CD4-positive, alpha-beta memory T cell (primary cell): Measurements from ENCODE around the gene DIRAS2. TPM values are rescaled to one million over a fixed set of nuclear protein-coding genes. Genes with fewer than 3 reads are reported as not detected.

Experiments used
- CTCF ChIA-PET: fragments of 350-600 bp; sonication (Branson Sonifier 250); formaldehyde crosslinking; loops from one replicate; lab custom pipeline; 2021; ENCODE audit warnings: inconsistent platforms; ENCODE audit not compliant: partially characterized antibody; lab: Charles Lee
- POLR2A ChIA-PET: fragments of 350-600 bp; sonication (Branson Sonifier 250); formaldehyde crosslinking; loops from one replicate; lab custom pipeline; 2021; ENCODE audit not compliant: partially characterized antibody; lab: Charles Lee
- DNase-seq, 5 donors: peaks; one replicate each; pipeline versions ENCODE4 v3.0.0 to v3.0.0-alpha.2; 2020 to 2022; ENCODE audit warnings: mixed read lengths in 1 of 5
- H3K27ac ChIP-seq: one replicate; pipeline ENCODE4 v1.7.0; 2013; ENCODE audit warnings: low read depth, low read length
- H3K27me3 ChIP-seq: 2 replicates; pipeline ENCODE4 v1.7.0; 2013; ENCODE audit warnings: mild to moderate bottlenecking, low read length, moderate library complexity; ENCODE audit not compliant: insufficient read depth
- H3K36me3 ChIP-seq: 2 replicates; pipeline ENCODE4 v1.7.0; 2013; ENCODE audit warnings: mild to moderate bottlenecking, low read length, moderate library complexity; ENCODE audit not compliant: insufficient read depth
- H3K4me1 ChIP-seq: 2 replicates; pipeline ENCODE4 v1.7.0; 2013; ENCODE audit warnings: mild to moderate bottlenecking, low read length, moderate library complexity; ENCODE audit not compliant: insufficient read depth
- H3K4me3 ChIP-seq, 2 donors: one replicate each; pipeline ENCODE4 v1.7.0; 2013; ENCODE audit warnings: low read length in 2 of 2, mild to moderate bottlenecking in 1 of 2
- H3K9me3 ChIP-seq, 2 donors: one replicate each; pipeline ENCODE4 v1.7.0; 2013; ENCODE audit warnings: low read length in 2 of 2, control low read depth in 1 of 2; ENCODE audit not compliant: control insufficient read depth in 1 of 2
- H3K27ac Mint-ChIP-seq, 7 donors: one replicate each; pipeline ENCODE4 v1.8.0; 2020 to 2021; ENCODE audit warnings: mixed read lengths in 7 of 7, mild to moderate bottlenecking in 6 of 7, inconsistent platforms in 3 of 7, moderate library complexity in 3 of 7
- H3K27me3 Mint-ChIP-seq, 2 donors: one replicate each; pipeline ENCODE4 v1.8.0; 2020 to 2021; ENCODE audit warnings: mixed read lengths in 2 of 2
- H3K36me3 Mint-ChIP-seq, 2 donors: one replicate each; pipeline ENCODE4 v1.8.0; 2020 to 2021; ENCODE audit warnings: mixed read lengths in 2 of 2, inconsistent platforms in 1 of 2, mild to moderate bottlenecking in 1 of 2
- H3K4me1 Mint-ChIP-seq, 4 donors: one replicate each; pipeline ENCODE4 v1.8.0; 2020 to 2021; ENCODE audit warnings: mixed read lengths in 4 of 4, mild to moderate bottlenecking in 1 of 4
- H3K4me3 Mint-ChIP-seq, 8 donors: one replicate each; pipeline ENCODE4 v1.8.0; 2020 to 2021; ENCODE audit warnings: mixed read lengths in 8 of 8, mild to moderate bottlenecking in 7 of 8, moderate library complexity in 6 of 8, inconsistent platforms in 3 of 8
- H3K9me3 Mint-ChIP-seq, 8 donors: one replicate each; pipeline ENCODE4 v1.8.0; 2020 to 2021; ENCODE audit warnings: mixed read lengths in 8 of 8, mild to moderate bottlenecking in 5 of 8, inconsistent platforms in 3 of 8, moderate library complexity in 1 of 8
- intact Hi-C: fragments of 100-400 bp; cut with micrococcal nuclease; formaldehyde crosslinking; loops from one replicate; pipeline ENCODE4 v1.15.1; 2023
- polyA plus RNA-seq, 2 donors: library from polyadenylated mRNA; unstranded; fragments of 300-500 nt; fragmentation: Illumina TruSeq; gene quantifications; one replicate each; pipeline ENCODE4 v1.2.3, GENCODE V29; 2021
- total RNA-seq, 2 experiments: library from RNA; stranded (reverse); gene quantifications; one replicate each; pipeline ENCODE4 v1.2.3, GENCODE V29; 2021

The DIRAS2 gene
- total and polyA plus RNA-seq, 4 experiments from 2014 or later = not detected

DNA sequence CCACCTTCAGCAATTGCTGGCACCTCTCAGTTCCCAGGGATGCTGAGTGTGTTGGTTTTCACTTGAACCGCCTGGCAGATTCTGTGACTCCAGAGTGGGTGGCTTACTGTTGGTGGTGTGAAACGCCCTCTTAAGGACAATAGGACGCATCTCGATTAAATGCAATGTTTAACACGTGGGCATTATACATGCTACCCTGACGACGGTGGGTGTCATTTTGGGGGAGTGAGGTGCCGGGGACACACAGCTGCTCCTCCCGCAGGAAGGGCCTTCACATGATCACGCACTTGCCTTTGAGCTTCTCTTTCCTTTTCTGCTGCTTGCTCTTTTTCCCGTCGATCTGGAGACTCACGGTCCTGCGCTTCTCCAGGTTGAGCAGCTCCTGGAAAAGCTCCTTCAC, 29.7 kb downstream of the DIRAS2 start:
- no peaks in the 10 kb centered on the region for H3K27me3 ChIP-seq
- H3K9me3 Mint-ChIP-seq = no peaks in the 10 kb centered on the region
- H3K27ac Mint-ChIP-seq = no peak overlapping the region
- H3K4me1 ChIP-seq = no peaks in the 10 kb centered on the region
- H3K4me1 Mint-ChIP-seq = no peaks in the 10 kb centered on the region
- intact Hi-C loops = no loop called here
- H3K27me3 Mint-ChIP-seq = peaks cover 6 to 12% of the 10 kb centered on the region in 2 donors
- H3K4me3 ChIP-seq = no peak overlapping the region
- DNase-seq = no peak
- H3K27ac ChIP-seq = no peak overlapping the region
- H3K36me3 ChIP-seq = no peaks in the 10 kb centered on the region
- H3K9me3 ChIP-seq = no peaks in the 10 kb centered on the region
- no peak overlapping the region for H3K4me3 Mint-ChIP-seq
- CTCF ChIA-PET = no interaction called here
- POLR2A ChIA-PET = no interaction called here
- no peaks in the 10 kb centered on the region for H3K36me3 Mint-ChIP-seq

DNA sequence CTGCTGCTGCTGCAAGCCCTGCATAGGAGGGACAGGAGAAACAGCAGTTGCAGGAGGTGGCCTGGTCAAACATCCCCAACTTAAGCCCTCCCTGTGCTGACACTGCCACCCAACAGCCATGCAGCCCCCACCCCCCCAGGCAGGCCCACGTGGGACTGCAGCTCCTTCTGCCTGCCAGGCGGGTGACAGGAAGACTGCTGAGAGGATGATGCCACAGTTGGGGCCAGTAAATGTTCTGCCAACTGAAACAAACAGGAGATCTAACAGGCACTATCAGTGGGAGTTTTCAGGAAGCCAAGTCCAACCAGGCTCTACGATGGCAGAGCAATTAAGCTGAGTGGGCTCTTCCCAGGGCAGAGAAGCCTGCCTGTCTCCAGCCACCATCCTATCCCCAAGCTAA, 31.1 kb downstream of the DIRAS2 start:
- Mint-ChIP-seq H3K4me3 (no peak overlapping the region), H3K4me1 (no peaks in the 10 kb centered on the region), H3K27ac (peak overlapping the region in 1 of 7 donors; percentile 27), H3K9me3 (no peaks in the 10 kb centered on the region), H3K27me3 (peaks cover 4 to 7% of the 10 kb centered on the region in 2 donors), H3K36me3 (no peaks in the 10 kb centered on the region)
- CTCF ChIA-PET = no interaction called here
- POLR2A ChIA-PET = no interaction called here
- H3K27me3 ChIP-seq = no peaks in the 10 kb centered on the region
- no peak for DNase-seq
- no peak overlapping the region for H3K4me3 ChIP-seq
- no peak overlapping the region for H3K27ac ChIP-seq
- intact Hi-C loops = no loop called here
- no peaks in the 10 kb centered on the region for H3K4me1 ChIP-seq
- no peaks in the 10 kb centered on the region for H3K36me3 ChIP-seq
- H3K9me3 ChIP-seq = no peaks in the 10 kb centered on the region

DNA sequence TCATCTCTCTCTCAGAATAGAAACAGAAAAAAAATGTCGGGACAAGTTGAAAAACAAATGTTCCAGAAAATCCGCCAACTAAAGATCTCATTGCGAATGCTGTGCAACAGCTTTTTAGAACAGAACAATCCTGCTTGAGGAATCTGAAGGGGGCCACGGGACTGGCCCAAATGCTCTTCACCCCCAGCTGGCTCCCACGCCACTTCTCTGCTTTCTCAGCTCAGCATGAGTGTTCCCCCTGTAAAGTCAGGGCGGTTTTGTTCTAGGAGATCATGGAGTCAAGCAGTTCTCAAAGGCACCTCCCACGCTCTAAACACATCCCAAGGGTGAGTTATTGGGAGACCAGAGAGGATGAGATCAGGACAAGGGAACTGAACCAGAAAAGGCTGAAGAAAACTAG, 31.5 kb downstream of the DIRAS2 start:
- no peak for DNase-seq
- ChIA-PET CTCF (no interaction called here), POLR2A (no interaction called here)
- Histone ChIP-seq H3K4me3 (no peak overlapping the region), H3K36me3 (no peaks in the 10 kb centered on the region), H3K9me3 (no peaks in the 10 kb centered on the region), H3K27me3 (no peaks in the 10 kb centered on the region), H3K4me1 (no peaks in the 10 kb centered on the region), H3K27ac (no peak overlapping the region)
- H3K36me3 Mint-ChIP-seq = no peaks in the 10 kb centered on the region
- peaks cover 4 to 7% of the 10 kb centered on the region in 2 donors for H3K27me3 Mint-ChIP-seq
- intact Hi-C loops = no loop called here
- H3K27ac Mint-ChIP-seq = no peak overlapping the region
- H3K9me3 Mint-ChIP-seq = peaks cover 0 to 1% (median 0%) of the 10 kb centered on the region in 8 donors
- no peaks in the 10 kb centered on the region for H3K4me1 Mint-ChIP-seq
- peak overlapping the region in 1 of 8 donors; percentile 7 for H3K4me3 Mint-ChIP-seq

DNA sequence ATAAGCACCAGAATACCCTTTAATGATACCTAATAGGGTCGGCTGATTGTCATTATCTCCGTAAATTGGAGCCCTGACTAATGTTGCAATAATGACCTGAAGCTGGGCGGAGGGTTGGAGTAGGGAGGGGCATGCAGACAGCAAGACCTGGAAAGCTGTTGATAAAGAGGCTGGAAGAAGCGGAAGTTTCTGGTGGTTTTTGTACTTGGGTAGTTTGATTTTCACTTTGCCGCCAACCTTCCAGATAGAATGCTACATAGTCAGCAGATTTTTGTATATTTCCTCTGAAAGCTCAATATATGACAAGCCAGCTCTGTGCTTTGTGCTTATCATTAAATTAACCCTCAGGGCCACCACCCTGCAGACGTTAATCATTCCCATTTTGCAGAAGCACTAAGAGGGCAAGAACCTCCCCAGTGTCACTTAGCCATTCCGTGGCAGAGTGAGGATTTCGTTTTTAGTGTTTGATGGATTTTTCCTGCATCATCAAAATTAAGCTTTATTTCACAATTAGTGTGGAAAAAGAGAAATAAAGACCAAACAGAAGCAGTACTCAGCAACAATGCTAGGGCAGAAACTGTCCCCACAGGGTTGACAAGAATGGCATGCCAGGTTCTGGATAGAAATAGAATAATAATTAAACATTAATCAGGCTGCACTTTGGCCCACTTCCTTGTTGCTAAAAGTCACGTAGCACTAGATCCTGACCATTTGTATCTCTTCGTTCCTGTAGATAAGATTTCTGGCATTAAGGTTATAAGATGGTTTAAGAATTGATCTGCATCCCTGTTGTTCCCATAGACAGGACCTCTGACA, 34.7 kb downstream of the DIRAS2 start:
- Mint-ChIP-seq H3K4me3 (no peak overlapping the region), H3K27ac (no peak overlapping the region), H3K9me3 (peaks cover 0 to 1% (median 0%) of the 10 kb centered on the region in 8 donors), H3K27me3 (peaks cover 2 to 8% of the 10 kb centered on the region in 2 donors), H3K36me3 (no peaks in the 10 kb centered on the region), H3K4me1 (no peaks in the 10 kb centered on the region)
- Histone ChIP-seq H3K27ac (no peak overlapping the region), H3K4me1 (no peaks in the 10 kb centered on the region), H3K9me3 (no peaks in the 10 kb centered on the region), H3K27me3 (no peaks in the 10 kb centered on the region), H3K36me3 (no peaks in the 10 kb centered on the region), H3K4me3 (no peak overlapping the region)
- intact Hi-C loops = no loop called here
- no peak for DNase-seq
- CTCF ChIA-PET = no interaction called here
- POLR2A ChIA-PET = no interaction called here

DNA sequence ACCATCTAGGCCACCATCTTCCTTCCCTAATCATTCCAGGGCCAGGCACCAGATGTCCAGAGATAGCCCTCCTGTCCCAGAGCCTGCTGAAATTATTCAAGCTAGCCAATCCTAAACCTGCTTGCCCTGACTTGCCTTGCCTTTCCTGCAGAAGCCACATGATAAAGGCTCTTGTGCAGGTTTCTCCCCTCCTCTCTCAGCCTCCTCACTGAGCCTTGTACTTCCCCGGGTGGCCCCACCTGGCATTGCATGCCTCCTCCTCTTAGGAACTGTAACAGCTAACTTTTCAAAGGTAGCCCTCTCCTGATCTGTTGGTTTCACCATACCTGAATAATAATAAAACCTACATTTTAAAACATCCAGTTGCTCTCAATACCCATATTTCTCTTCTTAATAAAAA, 42.6 kb downstream of the DIRAS2 start:
- peaks cover 8 to 9% of the 10 kb centered on the region in 2 donors for H3K27me3 Mint-ChIP-seq
- no peak for DNase-seq
- Histone ChIP-seq H3K9me3 (no peaks in the 10 kb centered on the region), H3K36me3 (no peaks in the 10 kb centered on the region), H3K27ac (no peak overlapping the region), H3K27me3 (no peaks in the 10 kb centered on the region), H3K4me3 (no peak overlapping the region), H3K4me1 (no peaks in the 10 kb centered on the region)
- POLR2A ChIA-PET = no interaction called here
- CTCF ChIA-PET = no interaction called here
- H3K4me3 Mint-ChIP-seq = no peak overlapping the region
- H3K4me1 Mint-ChIP-seq = no peaks in the 10 kb centered on the region
- intact Hi-C loops = no loop called here
- H3K9me3 Mint-ChIP-seq = peaks cover 0 to 1% (median 0%) of the 10 kb centered on the region in 8 donors
- no peaks in the 10 kb centered on the region for H3K36me3 Mint-ChIP-seq
- no peak overlapping the region for H3K27ac Mint-ChIP-seq

DNA sequence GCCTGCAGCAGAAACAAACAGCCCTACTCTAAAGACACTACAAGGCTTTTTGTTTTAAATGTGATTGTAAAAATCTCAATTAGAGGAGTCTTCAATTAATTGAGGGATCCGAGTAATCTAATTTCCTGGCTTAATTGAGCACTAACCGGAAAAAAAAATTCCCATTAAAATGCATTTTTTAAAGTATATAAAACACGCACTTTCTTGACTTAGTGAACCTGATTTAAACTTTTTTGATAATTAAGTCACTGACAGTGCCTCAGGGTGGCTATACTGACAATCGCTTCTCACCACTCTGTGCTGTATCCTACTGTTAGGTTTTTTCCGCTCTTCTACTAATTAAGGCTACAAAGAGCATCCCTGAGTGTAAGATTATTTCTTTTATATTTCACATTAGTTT, 44.4 kb downstream of the DIRAS2 start:
- ChIA-PET POLR2A (no interaction called here), CTCF (no interaction called here)
- H3K27ac ChIP-seq = no peak overlapping the region
- intact Hi-C loops = no loop called here
- no peaks in the 10 kb centered on the region for H3K4me1 ChIP-seq
- Mint-ChIP-seq H3K4me1 (no peaks in the 10 kb centered on the region), H3K9me3 (peaks cover 0 to 3% (median 0%) of the 10 kb centered on the region in 8 donors), H3K4me3 (no peak overlapping the region), H3K27ac (no peak overlapping the region), H3K36me3 (no peaks in the 10 kb centered on the region), H3K27me3 (peaks cover 8 to 9% of the 10 kb centered on the region in 2 donors)
- H3K4me3 ChIP-seq = no peak overlapping the region
- H3K36me3 ChIP-seq = no peaks in the 10 kb centered on the region
- no peaks in the 10 kb centered on the region for H3K27me3 ChIP-seq
- no peak for DNase-seq
- no peaks in the 10 kb centered on the region for H3K9me3 ChIP-seq

DNA sequence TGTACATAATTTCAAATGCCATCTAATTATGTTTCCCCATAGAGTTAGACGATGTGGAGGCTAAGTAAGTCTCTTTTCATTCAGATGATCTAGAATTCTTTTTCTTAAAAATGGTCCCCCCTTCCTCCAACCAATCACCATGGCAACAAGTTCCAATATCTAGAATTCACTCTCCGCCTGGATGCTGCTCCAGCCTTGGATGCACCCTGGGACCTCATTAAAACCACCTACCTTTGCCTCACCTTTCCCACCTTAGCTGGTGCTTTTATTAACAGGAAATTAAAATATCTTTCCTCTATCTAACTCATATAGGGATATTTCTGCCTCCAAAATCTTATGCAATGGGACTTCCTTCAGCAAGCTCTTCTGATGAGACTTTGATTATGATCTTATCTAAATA, 49.0 kb downstream of the DIRAS2 start:
- no peak overlapping the region for H3K27ac Mint-ChIP-seq
- no peak overlapping the region for H3K4me3 Mint-ChIP-seq
- no peak for DNase-seq
- H3K9me3 ChIP-seq = no peaks in the 10 kb centered on the region
- intact Hi-C loops = no loop called here
- no peak overlapping the region for H3K27ac ChIP-seq
- H3K27me3 Mint-ChIP-seq = peaks cover 0 to 3% of the 10 kb centered on the region in 2 donors
- H3K4me1 ChIP-seq = no peaks in the 10 kb centered on the region
- H3K36me3 Mint-ChIP-seq = no peaks in the 10 kb centered on the region
- ChIA-PET POLR2A (no interaction called here), CTCF (no interaction called here)
- H3K9me3 Mint-ChIP-seq = peaks cover 0 to 3% (median 0%) of the 10 kb centered on the region in 8 donors
- H3K4me1 Mint-ChIP-seq = no peaks in the 10 kb centered on the region
- H3K36me3 ChIP-seq = no peaks in the 10 kb centered on the region
- H3K4me3 ChIP-seq = no peak overlapping the region
- H3K27me3 ChIP-seq = no peaks in the 10 kb centered on the region
